22Rv1 (cell line): ENCODE measurements around the gene FCHSD2.

ENCODE experiments used
- ZFX ChIP-seq: fragments of 450-650 bp; IDR thresholded peaks from 2 replicates; pipeline ENCODE4 v1.6.1; 2017; ENCODE audit warnings: antibody characterized with exemption, borderline replicate concordance
- TF ChIP-seq, protein P1 (sequence below): fragments of 450-650 bp; IDR thresholded peaks from 2 replicates; pipeline ENCODE4 v1.5.1; 2017; ENCODE audit warnings: mild to moderate bottlenecking

DNA sequence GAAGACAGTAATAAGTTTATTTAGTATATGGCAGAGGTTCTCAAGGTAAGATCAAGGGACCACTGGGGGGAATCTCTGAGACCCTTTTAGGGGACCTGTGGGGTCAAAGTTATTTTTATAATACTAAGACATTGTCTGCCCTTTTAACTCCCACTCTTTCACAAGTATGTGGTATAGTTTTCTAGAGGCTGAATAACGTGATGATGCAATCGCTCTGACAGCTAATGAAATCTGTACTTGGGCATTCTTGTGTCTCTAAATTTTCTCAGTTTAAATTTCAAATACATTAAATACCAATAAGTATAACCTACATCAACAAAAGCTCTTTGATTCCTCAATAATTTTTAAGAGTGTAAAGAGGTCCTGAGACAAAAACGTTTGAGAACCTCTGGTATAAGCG, 180.0 kb downstream of the FCHSD2 start:
- TF ChIP-seq, protein P1, sequence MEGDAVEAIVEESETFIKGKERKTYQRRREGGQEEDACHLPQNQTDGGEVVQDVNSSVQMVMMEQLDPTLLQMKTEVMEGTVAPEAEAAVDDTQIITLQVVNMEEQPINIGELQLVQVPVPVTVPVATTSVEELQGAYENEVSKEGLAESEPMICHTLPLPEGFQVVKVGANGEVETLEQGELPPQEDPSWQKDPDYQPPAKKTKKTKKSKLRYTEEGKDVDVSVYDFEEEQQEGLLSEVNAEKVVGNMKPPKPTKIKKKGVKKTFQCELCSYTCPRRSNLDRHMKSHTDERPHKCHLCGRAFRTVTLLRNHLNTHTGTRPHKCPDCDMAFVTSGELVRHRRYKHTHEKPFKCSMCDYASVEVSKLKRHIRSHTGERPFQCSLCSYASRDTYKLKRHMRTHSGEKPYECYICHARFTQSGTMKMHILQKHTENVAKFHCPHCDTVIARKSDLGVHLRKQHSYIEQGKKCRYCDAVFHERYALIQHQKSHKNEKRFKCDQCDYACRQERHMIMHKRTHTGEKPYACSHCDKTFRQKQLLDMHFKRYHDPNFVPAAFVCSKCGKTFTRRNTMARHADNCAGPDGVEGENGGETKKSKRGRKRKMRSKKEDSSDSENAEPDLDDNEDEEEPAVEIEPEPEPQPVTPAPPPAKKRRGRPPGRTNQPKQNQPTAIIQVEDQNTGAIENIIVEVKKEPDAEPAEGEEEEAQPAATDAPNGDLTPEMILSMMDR: no peak
- TF ChIP-seq ZFX: no peak
